Astrocyte of the hippocampus (primary cell): ENCODE measurements around the gene SPATC1L.

ENCODE experiments used
- DNase-seq: peaks from one replicate; pipeline ENCODE4 v3.0.0; 2011; ENCODE audit warnings: low read depth, low spot score

The SPATC1L gene

GRCh38 chr21:46163380-46163779, 20.9 kb downstream of the SPATC1L start:
- no peak for DNase-seq

GRCh38 chr21:46161633-46162592, 22.3 kb downstream of the SPATC1L start:
- DNase-seq: no peak

GRCh38 chr21:46160907-46161632, 23.2 kb downstream of the SPATC1L start:
- DNase-seq: no peak

- no peak for DNase-seq
Observed at GRCh38 chr21:46160657-46160906, 23.7 kb downstream of the SPATC1L start.

- DNase-seq: no peak
Observed at GRCh38 chr21:46159841-46160656, 24.2 kb downstream of the SPATC1L start.

GRCh38 chr21:46159390-46159789, 24.9 kb downstream of the SPATC1L start:
- DNase-seq: no peak

- DNase-seq: no peak
Observed at GRCh38 chr21:46158666-46159300, 25.5 kb downstream of the SPATC1L start.

- no peak for DNase-seq
Observed at GRCh38 chr21:46157987-46158451, 26.2 kb downstream of the SPATC1L start.

GRCh38 chr21:46157396-46157986, 26.8 kb downstream of the SPATC1L start:
- no peak for DNase-seq

- no peak for DNase-seq
Observed at GRCh38 chr21:46156678-46157077, 27.6 kb downstream of the SPATC1L start.

GRCh38 chr21:46156378-46156645, 27.9 kb downstream of the SPATC1L start:
- no peak for DNase-seq

- DNase-seq: no peak
Observed at GRCh38 chr21:46155514-46156377, 28.5 kb downstream of the SPATC1L start, which contains the start of gene FTCD. Gene FTCD (minus strand): TSS chr21:46155579. CDS start chr21:46155523, 56 bp downstream.

GRCh38 chr21:46154955-46155513, 29.2 kb downstream of the SPATC1L start:
- no peak for DNase-seq

GRCh38 chr21:46154155-46154954, 29.9 kb downstream of the SPATC1L start:
- no peak for DNase-seq

- peak; percentile 75 for DNase-seq
Observed at GRCh38 chr21:46153247-46154154, 30.8 kb downstream of the SPATC1L start.

GRCh38 chr21:46152927-46153246, 31.4 kb downstream of the SPATC1L start:
- no peak for DNase-seq

- no peak for DNase-seq
Observed at GRCh38 chr21:46151989-46152926, 32.0 kb downstream of the SPATC1L start.
